ENCODE measurements around the gene NT5C2. TPM values are rescaled to one million over a fixed set of nuclear protein-coding genes. Genes with fewer than 3 reads are reported as not detected.

NT5C2 gene
- total and polyA plus RNA-seq, 8 donors = 19.4 to 45.0 (median 26.4) TPM

DNA sequence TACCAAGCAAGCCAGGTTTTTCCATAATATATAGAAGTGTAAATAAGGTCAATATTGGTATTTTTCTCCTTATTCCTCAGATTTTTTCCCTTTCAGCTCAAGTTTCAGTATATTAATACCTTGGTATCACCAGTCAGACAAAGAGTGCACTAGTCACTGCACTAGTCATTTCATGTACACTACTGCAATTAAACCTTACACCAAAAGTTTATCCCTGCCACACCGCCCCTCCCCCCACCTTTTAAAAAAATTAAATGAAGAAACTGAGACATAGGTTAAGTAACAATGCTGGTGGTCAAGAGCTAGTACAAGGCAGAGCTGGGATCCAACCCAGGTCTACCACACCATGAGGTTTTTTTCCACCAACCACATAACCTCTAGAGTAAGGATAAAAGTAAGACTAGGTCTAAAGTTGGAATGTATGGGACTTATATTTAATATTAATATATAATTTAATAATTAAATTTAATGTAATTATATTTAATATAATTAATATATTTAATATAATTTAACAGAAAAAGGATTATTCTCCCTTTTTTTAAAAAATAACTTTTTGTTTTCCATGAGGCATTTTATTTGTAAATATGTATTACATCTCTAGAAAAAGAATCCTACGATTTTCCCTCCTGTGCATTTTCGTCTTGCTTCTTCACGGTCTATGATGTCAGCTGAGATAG, 68.5 kb downstream of the NT5C2 start:
- no peak overlapping the region for H3K4me3 ChIP-seq
- no peaks in the 10 kb centered on the region for H3K27me3 ChIP-seq
- H3K9me3 ChIP-seq = no peaks in the 10 kb centered on the region
- no peak overlapping the region for H3K27ac ChIP-seq
- no peak for TF ChIP-seq CTCF (IDR thresholded peaks at IDR 0.05)
- ATAC-seq (no peak), DNase-seq (no peak), FAIRE-seq (no peak)
- H3K36me3 ChIP-seq = peaks cover 0 to 6% (median 0%) of the 10 kb centered on the region in 3 donors
- intact Hi-C loops (cut with DNase I) = no loop called here
- peaks cover 0 to 6% (median 0%) of the 10 kb centered on the region in 3 donors for H3K4me1 ChIP-seq
- WGBS, 2 donors = 94 to 98% methylated on average over 4 of the region's 4 CpGs

DNA sequence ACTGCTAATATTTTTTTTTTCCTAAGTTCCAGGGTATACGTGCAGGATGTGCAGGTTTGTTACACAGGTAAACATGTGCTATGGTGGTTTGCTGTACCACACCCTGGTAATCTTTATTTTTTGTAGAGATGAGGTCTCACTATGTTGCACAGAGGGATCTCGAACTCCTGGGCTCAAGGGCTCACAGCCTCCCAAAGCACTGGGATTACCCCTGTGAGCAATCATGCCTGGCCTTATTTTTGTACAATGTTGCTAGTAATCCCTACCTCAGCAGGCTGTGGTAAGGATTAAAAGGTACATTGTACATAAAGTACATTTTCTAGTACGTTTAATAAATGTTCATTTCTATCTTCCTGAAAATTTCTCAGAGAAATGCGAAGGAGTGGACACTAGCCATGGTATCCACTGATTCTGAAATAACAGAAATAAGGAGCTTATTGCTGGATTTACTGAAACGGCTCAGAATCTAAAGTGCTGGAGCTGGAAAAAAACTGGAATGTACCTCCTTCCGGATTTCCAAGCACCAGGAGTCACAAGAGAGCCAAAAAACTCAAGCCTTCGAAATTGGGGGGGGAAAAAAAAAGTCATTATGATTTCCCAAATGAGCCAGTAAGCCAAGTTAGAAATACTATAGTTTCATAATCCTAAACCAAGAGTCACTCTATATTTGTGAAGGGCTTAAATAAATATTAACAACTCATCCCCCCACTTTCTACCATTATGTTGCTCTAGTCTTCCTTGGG, 69.6 kb downstream of the NT5C2 start:
- peaks cover 0 to 6% (median 0%) of the 10 kb centered on the region in 3 donors for H3K4me1 ChIP-seq
- no peak overlapping the region for H3K27ac ChIP-seq
- no peaks in the 10 kb centered on the region for H3K9me3 ChIP-seq
- no peak for FAIRE-seq
- H3K27me3 ChIP-seq = no peaks in the 10 kb centered on the region
- no peak for DNase-seq
- ATAC-seq = no peak
- no peak for TF ChIP-seq CTCF (IDR thresholded peaks at IDR 0.05)
- peaks cover 0 to 6% (median 0%) of the 10 kb centered on the region in 3 donors for H3K36me3 ChIP-seq
- 83 to 87% methylated on average over 7 of the region's 7 CpGs for WGBS, 2 donors
- intact Hi-C loops (cut with DNase I) = no loop called here
- H3K4me3 ChIP-seq = no peak overlapping the region

- intact Hi-C loops (cut with DNase I) = no loop called here
- ATAC-seq (peak in 2 of 4 donors; percentile 14 to 38), DNase-seq (no peak), FAIRE-seq (no peak)
- Histone ChIP-seq H3K4me3 (no peak overlapping the region), H3K36me3 (peaks cover 0 to 6% (median 0%) of the 10 kb centered on the region in 3 donors), H3K27ac (no peak overlapping the region), H3K9me3 (no peaks in the 10 kb centered on the region), H3K4me1 (peaks cover 0 to 6% (median 0%) of the 10 kb centered on the region in 3 donors), H3K27me3 (no peaks in the 10 kb centered on the region)
- 40 to 45% methylated on average over 2 of the region's 2 CpGs for WGBS, 2 donors
- no peak for TF ChIP-seq CTCF (IDR thresholded peaks at IDR 0.05)
Measured at GRCh38 chr10:103120977-103121735, 71.9 kb downstream of the NT5C2 start.

- Histone ChIP-seq H3K27me3 (no peaks in the 10 kb centered on the region), H3K36me3 (peaks cover 0 to 6% (median 0%) of the 10 kb centered on the region in 3 donors), H3K4me3 (no peak overlapping the region), H3K9me3 (no peaks in the 10 kb centered on the region), H3K4me1 (peaks cover 0 to 6% (median 0%) of the 10 kb centered on the region in 3 donors), H3K27ac (no peak overlapping the region)
- no peak for DNase-seq
- no peak for TF ChIP-seq CTCF (IDR thresholded peaks at IDR 0.05)
- FAIRE-seq = peak; percentile 9
- 90 to 92% methylated on average over 2 of the region's 2 CpGs for WGBS, 2 donors
- intact Hi-C loops (cut with DNase I) = no loop called here
- no peak for ATAC-seq
Measured at GRCh38 chr10:103120546-103120945, 72.5 kb downstream of the NT5C2 start.

Measured in pancreas (tissue), 10 donors.